ENCODE results near the gene BAZ1A. TPM values are rescaled to one million over a fixed set of nuclear protein-coding genes. Genes with fewer than 3 reads are reported as not detected.

Gene BAZ1A
- total and polyA plus RNA-seq, 10 of the 15 experiments (the other 5 are each of a cell fraction or from before 2014, with no cell fraction given), result 34.3 to 96.5 (median 50.7) TPM

DNA sequence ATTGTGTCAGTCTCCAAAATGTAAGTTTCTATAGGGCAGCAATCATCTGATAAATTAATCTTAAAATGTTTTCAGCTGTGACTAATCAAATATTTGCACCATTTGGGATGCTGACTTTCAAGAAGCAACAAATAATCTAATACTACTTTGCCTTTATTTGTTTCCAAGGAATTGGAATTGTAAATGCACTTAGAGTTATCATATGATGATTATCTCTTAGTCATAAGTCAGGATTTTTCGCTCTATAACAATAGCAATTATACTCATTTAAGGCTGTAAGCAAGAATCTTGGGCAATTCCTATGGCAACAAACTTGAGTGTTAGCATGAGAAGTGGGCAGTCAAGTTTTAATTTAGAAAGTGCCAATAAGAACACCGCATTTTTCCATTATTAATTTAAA, 13.0 kb upstream of the BAZ1A start:
- H3K27ac ChIP-seq (ENCODE audit: control insufficient read depth, insufficient read depth), result no peak overlapping the region
- TF ChIP-seq, protein P1, sequence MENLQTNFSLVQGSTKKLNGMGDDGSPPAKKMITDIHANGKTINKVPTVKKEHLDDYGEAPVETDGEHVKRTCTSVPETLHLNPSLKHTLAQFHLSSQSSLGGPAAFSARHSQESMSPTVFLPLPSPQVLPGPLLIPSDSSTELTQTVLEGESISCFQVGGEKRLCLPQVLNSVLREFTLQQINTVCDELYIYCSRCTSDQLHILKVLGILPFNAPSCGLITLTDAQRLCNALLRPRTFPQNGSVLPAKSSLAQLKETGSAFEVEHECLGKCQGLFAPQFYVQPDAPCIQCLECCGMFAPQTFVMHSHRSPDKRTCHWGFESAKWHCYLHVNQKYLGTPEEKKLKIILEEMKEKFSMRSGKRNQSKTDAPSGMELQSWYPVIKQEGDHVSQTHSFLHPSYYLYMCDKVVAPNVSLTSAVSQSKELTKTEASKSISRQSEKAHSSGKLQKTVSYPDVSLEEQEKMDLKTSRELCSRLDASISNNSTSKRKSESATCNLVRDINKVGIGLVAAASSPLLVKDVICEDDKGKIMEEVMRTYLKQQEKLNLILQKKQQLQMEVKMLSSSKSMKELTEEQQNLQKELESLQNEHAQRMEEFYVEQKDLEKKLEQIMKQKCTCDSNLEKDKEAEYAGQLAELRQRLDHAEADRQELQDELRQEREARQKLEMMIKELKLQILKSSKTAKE (IDR thresholded peaks at IDR 0.05; ENCODE audit: low read depth, poor library complexity, severe bottlenecking), result no peak
- no peak for TF ChIP-seq ZBED1 (IDR thresholded peaks at IDR 0.05; ENCODE audit: borderline replicate concordance)
- TF ChIP-seq CEBPZ (IDR thresholded peaks at IDR 0.05; ENCODE audit: low read depth, low read length), result no peak
- TF ChIP-seq HDAC2 (IDR thresholded peaks at IDR 0.05), result no peak
- TF ChIP-seq, protein P2, sequence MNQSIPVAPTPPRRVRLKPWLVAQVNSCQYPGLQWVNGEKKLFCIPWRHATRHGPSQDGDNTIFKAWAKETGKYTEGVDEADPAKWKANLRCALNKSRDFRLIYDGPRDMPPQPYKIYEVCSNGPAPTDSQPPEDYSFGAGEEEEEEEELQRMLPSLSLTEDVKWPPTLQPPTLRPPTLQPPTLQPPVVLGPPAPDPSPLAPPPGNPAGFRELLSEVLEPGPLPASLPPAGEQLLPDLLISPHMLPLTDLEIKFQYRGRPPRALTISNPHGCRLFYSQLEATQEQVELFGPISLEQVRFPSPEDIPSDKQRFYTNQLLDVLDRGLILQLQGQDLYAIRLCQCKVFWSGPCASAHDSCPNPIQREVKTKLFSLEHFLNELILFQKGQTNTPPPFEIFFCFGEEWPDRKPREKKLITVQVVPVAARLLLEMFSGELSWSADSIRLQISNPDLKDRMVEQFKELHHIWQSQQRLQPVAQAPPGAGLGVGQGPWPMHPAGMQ (IDR thresholded peaks at IDR 0.05; ENCODE audit: borderline replicate concordance), result no peak
- no peak for TF ChIP-seq YY1 (IDR thresholded peaks at IDR 0.05; ENCODE audit: low read depth, low read length)
- TF ChIP-seq, protein P3, sequence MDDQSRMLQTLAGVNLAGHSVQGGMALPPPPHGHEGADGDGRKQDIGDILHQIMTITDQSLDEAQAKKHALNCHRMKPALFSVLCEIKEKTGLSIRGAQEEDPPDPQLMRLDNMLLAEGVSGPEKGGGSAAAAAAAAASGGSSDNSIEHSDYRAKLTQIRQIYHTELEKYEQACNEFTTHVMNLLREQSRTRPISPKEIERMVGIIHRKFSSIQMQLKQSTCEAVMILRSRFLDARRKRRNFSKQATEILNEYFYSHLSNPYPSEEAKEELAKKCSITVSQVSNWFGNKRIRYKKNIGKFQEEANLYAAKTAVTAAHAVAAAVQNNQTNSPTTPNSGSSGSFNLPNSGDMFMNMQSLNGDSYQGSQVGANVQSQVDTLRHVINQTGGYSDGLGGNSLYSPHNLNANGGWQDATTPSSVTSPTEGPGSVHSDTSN (IDR thresholded peaks at IDR 0.05; ENCODE audit: insufficient replicate concordance, low read depth, low read length), result no peak
- no peak for TF ChIP-seq MAX (IDR thresholded peaks at IDR 0.05; ENCODE audit: low read depth, low read length)
- no peak for TF ChIP-seq USF1 (IDR thresholded peaks at IDR 0.05; ENCODE audit: borderline replicate concordance, extremely low read length, insufficient read depth, low read depth, low read length)
- no peak for TF ChIP-seq CBFB (IDR thresholded peaks at IDR 0.05; ENCODE audit: low read depth)
- TF ChIP-seq IRF3 (IDR thresholded peaks at IDR 0.05), result no peak
- ChIA-PET RAD21 (ENCODE audit: unreplicated experiment) (no interaction called here), CTCF (interaction anchor here (0.6 kb wide), 2 partner anchors 100 to 139 kb away, joined by 3 to 6 read pairs; no protein-coding TSS in a partner anchor), SMC1A (ENCODE audit: uncharacterized antibody, unreplicated experiment) (no interaction called here), POLR2A (no interaction called here)
- no peak for ATAC-seq
- intact Hi-C loops (cut with micrococcal nuclease; ENCODE audit: unreplicated experiment), result no loop called here
- no peak for FAIRE-seq
- H3K79me2 ChIP-seq (ENCODE audit: control insufficient read depth, insufficient read depth, low read length), result no peaks in the 10 kb centered on the region
- no peaks in the 10 kb centered on the region for H4K20me1 ChIP-seq (ENCODE audit: control insufficient read depth, insufficient read depth)
- no peaks in the 10 kb centered on the region for H3K36me3 ChIP-seq (ENCODE audit: control insufficient read depth in 2 of 2, insufficient read depth in 2 of 2, low read length in 1 of 2)
- no peak for DNase-seq (ENCODE audit: low read depth, low spot score)
- no peak overlapping the region for H2AFZ ChIP-seq (ENCODE audit: control insufficient read depth, low read depth, low read length)
- H3K4me3 ChIP-seq, result no peak overlapping the region
- H3K9me3 ChIP-seq (replicated peaks; ENCODE audit: control insufficient read depth, insufficient read depth, low read length), result no peaks in the 10 kb centered on the region
- 94% methylated on average over 2 of the region's 2 CpGs for WGBS (ENCODE audit: insufficient coverage, insufficient replicate concordance, low lambda C conversion rate, missing lambda C conversion rate)
- in situ Hi-C loops (cut with MboI), result no loop called here
- H3K4me2 ChIP-seq (ENCODE audit: control insufficient read depth, insufficient read depth), result no peak overlapping the region
- no TSS peak for BruUV-seq (replicated peaks)
- H3K27me3 ChIP-seq (replicated peaks in 1 of 2; ENCODE audit: control insufficient read depth in 2 of 2, insufficient read depth in 2 of 2, low read length in 1 of 2), result no peaks in the 10 kb centered on the region
- H3K4me1 ChIP-seq (ENCODE audit: control insufficient read depth, insufficient read depth, low read length), result no peaks in the 10 kb centered on the region
- H3K9ac ChIP-seq (ENCODE audit: control insufficient read depth, insufficient read depth, low read length), result no peak overlapping the region

All from GM12878 (cell line).